ENCODE results near the gene FOXJ3. TPM values are rescaled to one million over a fixed set of nuclear protein-coding genes. Genes with fewer than 3 reads are reported as not detected.

The FOXJ3 gene
- total RNA-seq, 1 donor from 2014 or later: 45.0 TPM

DNA sequence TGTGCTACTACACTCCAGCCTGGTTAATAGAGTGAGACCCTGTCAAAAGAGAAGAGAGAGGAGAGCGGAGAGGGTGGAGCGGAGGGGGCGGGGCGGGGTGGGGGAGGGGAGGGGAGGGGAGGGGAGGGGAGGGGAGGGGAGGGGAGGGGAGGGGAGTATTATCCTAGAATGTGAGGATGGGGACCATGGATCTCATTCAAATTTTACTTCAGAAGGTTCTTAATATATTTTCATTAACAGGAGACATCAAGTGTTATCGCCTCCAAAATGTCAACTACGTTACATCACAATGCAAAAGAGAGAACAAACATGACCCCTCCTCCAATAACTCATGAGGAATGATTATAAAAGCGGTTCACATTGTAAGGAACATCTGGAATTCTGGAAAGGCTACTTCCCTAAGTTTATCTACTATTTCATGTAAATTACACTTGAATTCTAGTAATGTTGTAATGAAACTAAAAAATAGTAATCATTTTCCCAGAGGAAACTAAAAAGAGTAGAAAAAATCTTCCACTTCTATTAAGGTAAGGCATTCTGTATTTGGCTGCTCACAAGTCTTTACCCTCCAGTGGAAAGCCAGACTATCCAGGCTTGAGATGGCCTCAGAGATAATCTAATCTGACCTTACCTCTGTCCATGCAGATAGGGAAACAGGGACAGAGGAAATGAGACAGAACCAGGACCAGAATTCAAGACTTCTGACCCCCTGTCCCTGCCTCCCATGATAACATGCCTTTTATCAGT, 151.7 kb downstream of the FOXJ3 start:
- no peaks in the 10 kb centered on the region for H3K4me1 Mint-ChIP-seq (ENCODE audit: low read depth, unreplicated experiment)
- H3K27ac Mint-ChIP-seq (ENCODE audit: unreplicated experiment): no peak overlapping the region
- peaks cover 2% of the 10 kb centered on the region for H3K27me3 Mint-ChIP-seq (ENCODE audit: unreplicated experiment)
- no peaks in the 10 kb centered on the region for H3K9me3 Mint-ChIP-seq (ENCODE audit: unreplicated experiment)
- TF ChIP-seq CTCF (IDR thresholded peaks at IDR 0.05; ENCODE audit: partially characterized antibody, unreplicated experiment): no peak
- H3K36me3 Mint-ChIP-seq (ENCODE audit: unreplicated experiment): no peaks in the 10 kb centered on the region
- no peak for DNase-seq
- no peak overlapping the region for H3K4me3 Mint-ChIP-seq (ENCODE audit: unreplicated experiment)

DNA sequence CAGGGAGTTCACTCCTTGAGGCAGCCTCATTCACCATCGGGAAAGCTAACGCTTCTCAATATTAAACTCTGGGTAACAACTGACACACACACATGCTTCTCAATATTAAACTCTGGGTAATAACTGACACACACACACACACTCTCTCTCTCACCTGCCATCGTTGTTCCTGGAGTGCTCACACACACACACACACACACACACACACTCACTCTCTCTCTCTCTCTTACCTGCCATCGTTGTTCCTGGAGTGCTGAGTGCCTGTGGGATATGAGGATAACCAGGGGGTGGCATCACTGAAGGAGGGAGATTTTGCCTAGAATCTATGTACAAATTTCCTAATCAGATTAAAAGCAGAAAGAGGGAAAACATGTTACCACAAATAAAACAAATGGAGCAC, 153.3 kb downstream of the FOXJ3 start:
- no peak overlapping the region for H3K27ac Mint-ChIP-seq (ENCODE audit: unreplicated experiment)

DNA sequence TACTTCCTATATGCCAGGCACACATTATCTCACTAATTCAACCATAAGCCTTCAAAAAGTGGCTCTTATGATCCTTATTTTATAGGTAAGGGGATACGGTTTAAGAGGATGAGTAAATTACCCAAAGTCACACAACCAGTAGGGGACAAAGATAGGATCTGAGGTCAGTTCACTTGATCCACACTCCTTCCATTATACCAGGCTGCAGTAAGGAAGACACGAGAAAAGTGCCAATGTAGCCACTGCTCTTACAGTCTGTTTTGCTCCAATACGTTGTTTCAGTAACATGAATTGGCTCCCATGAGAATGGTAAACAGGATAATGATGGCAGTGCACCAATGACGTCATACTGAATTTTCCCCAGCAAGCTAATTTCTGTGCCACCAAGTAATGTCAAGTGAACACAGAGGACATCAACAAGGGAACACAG, 155.1 kb downstream of the FOXJ3 start:
- DNase-seq: no peak
- TF ChIP-seq CTCF (IDR thresholded peaks at IDR 0.05; ENCODE audit: partially characterized antibody, unreplicated experiment): no peak
- peaks cover 2% of the 10 kb centered on the region for H3K27me3 Mint-ChIP-seq (ENCODE audit: unreplicated experiment)
- H3K4me1 Mint-ChIP-seq (ENCODE audit: low read depth, unreplicated experiment): no peaks in the 10 kb centered on the region
- H3K9me3 Mint-ChIP-seq (ENCODE audit: unreplicated experiment): no peaks in the 10 kb centered on the region
- H3K36me3 Mint-ChIP-seq (ENCODE audit: unreplicated experiment): no peaks in the 10 kb centered on the region
- peak overlapping the region; percentile 15 for H3K27ac Mint-ChIP-seq (ENCODE audit: unreplicated experiment)
- no peak overlapping the region for H3K4me3 Mint-ChIP-seq (ENCODE audit: unreplicated experiment)

More for the DNA sequence above, 153.3 kb downstream of the FOXJ3 start:
- Mint-ChIP-seq H3K27me3 (ENCODE audit: unreplicated experiment) (peaks cover 2% of the 10 kb centered on the region), H3K4me1 (ENCODE audit: low read depth, unreplicated experiment) (no peaks in the 10 kb centered on the region), H3K4me3 (ENCODE audit: unreplicated experiment) (no peak overlapping the region), H3K9me3 (ENCODE audit: unreplicated experiment) (no peaks in the 10 kb centered on the region), H3K36me3 (ENCODE audit: unreplicated experiment) (no peaks in the 10 kb centered on the region)
- DNase-seq: no peak
- no peak for TF ChIP-seq CTCF (IDR thresholded peaks at IDR 0.05; ENCODE audit: partially characterized antibody, unreplicated experiment)

GRCh38 chr1:42179275-42179674, 155.8 kb downstream of the FOXJ3 start:
- H3K27ac Mint-ChIP-seq (ENCODE audit: unreplicated experiment): no peak overlapping the region

More at GRCh38 chr1:42179275-42179674, 155.8 kb downstream of the FOXJ3 start:
- Mint-ChIP-seq H3K27me3 (ENCODE audit: unreplicated experiment) (peaks cover 2% of the 10 kb centered on the region), H3K36me3 (ENCODE audit: unreplicated experiment) (no peaks in the 10 kb centered on the region), H3K4me3 (ENCODE audit: unreplicated experiment) (no peak overlapping the region), H3K4me1 (ENCODE audit: low read depth, unreplicated experiment) (no peaks in the 10 kb centered on the region), H3K9me3 (ENCODE audit: unreplicated experiment) (no peaks in the 10 kb centered on the region)
- TF ChIP-seq CTCF (IDR thresholded peaks at IDR 0.05; ENCODE audit: partially characterized antibody, unreplicated experiment): no peak
- no peak for DNase-seq
